ELF-1 (cell line): Measurements from ENCODE around the gene PKDREJ.
A peak's percentile ranks its signal among the peaks of the same experiment; 100 is the strongest.

Source experiments
- DNase-seq: peaks from one replicate; pipeline ENCODE4 v3.0.0-alpha.2; 2016; ENCODE audit warnings: low read depth, low spot score

PKDREJ gene

DNA sequence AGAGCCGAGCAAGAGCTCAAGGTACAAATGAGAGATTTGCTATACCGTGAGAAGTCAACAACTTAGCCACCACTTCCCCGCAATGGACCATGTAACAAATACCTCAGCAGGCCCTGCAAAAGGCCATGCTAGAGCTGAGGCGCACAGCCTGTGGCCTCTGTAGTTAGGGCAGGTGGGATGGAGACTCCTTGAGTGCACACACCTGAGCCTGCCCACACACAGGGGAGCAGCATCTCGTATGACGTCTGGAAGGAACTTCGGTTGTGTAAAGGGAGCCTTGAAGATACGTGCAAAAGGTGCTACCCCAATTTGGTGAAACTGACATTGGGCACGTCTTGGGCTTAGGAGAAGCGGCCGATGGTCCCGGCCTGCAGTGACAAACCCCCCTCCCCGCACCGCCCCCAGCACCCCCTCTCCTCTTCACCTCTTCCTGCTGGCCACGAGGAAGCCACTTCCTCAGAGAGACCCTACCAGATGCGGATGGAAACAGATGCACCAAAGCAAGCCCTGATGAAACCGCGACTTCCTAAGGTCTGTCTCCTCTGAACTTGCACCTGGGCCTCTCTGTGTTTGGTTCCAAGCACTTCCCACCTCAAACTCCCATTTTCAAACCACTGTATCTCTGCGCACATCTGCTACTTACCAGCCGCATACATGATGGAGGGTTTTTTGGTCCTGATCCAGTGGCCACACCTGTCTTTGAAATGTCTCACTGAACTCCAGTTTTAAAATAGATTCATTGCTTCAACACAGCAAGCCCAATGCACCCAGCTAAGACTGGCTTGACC is 23.7 kb downstream of the PKDREJ start:
- DNase-seq, result no peak

DNA sequence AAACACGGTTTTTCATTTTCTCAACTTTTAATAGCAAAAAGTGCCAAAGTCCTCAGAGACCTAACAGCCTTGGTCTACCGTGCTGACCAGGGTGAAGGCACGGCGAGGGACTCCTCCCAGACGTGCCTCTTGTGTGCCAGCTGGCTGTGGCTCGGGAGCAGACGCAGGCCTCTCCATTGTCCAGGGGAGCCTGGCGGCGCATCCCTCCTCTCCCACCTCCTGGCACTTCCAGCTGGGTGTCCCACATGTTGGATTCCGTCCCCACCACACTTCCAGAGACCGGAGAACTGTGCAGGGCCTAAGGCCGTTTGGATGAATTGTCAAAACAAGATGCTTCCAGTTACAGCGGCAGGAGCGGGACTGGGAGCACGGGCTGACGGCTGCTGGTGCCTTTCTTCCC is 24.6 kb downstream of the PKDREJ start:
- DNase-seq, result no peak

DNA sequence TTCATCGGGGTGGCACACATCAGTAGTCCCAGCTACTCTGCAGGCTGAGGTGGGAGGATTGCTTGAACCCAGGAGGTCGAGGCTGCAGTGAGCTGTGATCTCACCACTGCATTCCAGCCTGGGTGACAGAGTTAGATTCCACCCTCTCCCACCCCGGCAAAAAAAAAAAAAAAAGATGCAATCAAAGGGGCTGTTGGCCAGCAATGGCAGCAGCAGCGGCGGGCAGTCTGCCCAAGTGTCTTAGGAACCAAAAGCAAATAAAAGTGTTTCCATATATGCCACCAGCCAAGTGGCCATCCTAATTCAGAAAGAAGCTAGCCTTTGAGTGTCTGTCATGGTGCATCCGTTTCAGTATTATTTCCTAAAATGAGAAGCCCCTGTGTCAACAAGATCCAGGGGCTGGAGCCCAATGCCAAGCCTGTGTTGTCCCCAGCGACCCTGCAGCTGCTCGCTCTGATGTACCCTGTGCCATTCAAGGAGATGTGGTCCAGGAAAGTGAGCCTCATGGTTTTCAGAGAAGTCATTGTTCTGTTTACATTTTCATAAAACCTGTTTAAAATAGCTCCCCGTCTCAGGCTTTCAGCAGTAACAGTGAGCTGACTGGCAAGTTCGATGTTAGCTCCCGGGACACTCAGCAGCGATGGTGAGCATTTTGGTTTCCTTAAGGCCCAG is 25.6 kb downstream of the PKDREJ start:
- no peak for DNase-seq

DNA sequence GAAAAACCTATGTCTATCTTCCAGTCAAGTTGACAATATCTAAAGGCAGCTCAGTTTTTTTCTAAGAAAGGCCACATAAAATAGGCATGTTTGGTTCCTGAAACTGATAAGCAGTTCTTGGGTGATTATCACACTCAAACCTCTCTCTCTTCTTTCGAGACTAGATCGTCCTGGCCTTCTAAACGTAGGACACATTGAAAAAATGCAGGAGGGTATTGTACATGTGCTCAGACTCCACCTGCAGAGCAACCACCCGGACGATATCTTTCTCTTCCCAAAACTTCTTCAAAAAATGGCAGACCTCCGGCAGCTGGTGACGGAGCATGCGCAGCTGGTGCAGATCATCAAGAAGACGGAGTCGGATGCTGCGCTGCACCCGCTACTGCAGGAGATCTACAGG is 28.2 kb downstream of the PKDREJ start:
- no peak for DNase-seq

DNA sequence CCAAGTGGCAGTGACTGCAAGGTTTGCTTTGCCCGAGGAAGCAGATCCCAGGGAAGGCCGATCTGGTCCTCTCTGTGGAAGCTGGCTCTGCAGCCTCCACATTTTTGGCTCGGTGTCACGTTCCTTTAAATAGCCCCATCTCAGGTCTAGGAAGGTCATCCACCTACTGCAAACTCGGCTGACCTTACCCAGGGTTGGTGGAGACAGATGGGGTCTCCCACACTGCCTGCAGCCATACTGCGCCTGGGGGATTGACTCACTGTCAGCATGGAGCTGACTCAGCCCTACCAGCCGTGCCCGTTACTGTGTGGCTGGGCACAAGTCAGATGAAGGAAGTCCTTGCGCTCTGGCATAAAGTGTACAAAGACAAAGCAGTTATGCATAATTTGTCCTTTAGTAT is 29.9 kb downstream of the PKDREJ start:
- DNase-seq, result peak; percentile 67

DNA sequence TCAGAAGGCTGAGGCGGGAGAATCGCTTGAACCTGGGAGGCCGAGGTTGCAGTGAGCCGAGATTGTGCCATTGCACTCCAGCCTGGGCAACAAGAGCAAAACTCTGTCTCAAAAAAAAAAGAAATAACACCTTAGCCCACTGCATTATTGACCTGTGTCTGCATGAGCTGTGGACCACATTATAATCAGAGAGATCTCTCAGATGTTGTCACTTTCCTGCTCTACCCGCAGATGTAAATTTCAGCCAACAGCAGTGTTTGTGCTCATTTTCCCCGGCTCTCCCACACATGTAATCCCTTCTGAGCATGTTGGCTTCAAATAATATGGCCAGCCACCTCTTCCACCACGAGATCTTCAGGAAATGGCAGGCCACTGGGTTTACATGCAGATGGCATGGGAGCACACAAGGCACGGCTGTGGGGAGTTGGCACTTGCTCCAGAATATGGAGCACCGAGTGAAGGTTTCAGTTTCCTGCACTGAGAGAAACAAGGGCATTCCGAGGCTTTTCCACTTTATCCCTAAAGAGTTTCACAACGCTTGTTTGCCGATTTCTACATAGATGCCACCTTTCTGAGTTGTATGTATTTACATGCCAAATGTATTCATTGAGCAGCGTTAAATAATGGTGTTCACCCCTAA is 32.8 kb downstream of the PKDREJ start:
- no peak for DNase-seq

DNA sequence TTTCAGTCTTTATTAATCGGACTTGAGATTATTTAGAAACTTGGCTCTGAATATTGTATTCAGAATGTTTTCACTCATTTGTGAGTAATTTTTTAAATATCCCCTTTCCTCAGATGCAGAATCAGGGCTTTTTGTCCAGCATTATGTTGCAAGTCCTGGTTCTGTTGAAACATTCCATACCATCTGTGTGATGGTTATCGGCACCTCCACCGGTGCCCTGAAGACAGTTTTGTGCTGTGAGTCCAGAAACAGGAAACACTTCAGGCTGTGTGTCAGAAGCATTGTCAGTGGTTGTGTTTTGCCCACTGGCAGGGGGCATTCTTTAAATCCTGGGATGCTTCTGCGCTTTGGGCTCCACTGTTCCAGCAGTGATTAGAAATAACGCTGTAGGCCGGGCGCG is 33.4 kb downstream of the PKDREJ start:
- no peak for DNase-seq

DNA sequence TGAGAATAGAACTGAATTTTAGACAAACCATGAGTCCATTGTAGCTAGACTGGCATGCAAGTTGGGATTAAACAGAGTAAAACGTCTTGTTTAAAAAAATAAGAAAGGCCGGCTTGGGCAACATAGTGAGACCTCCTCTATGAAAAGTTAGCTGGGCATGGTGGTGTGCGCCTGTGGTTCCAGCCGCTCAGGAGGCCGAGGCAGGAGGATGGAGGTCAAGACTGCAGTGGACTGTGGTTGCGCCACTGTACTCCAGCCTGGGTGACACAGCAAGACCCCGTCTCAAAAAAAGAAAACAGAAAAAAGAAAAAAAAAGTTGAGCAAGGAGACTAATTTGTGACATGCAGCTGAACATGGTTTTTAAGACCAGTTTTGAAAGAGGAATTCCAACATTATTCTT is 36.6 kb downstream of the PKDREJ start:
- DNase-seq, result no peak

DNA sequence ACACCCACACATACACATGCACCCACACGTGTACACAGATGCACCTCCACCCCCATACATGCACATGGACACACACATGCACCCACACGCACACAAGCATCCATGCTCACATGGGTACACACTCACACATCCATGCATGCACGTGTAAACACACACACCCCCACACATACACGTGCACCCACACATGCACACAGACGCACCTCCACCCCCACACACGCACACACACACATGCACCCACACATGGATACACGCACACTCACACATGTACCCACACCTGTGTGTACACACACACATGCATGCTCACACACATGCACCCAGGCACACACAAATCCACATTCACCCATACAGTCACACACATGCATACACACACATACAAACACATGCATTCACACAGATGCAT is 37.5 kb downstream of the PKDREJ start:
- DNase-seq, result no peak

DNA sequence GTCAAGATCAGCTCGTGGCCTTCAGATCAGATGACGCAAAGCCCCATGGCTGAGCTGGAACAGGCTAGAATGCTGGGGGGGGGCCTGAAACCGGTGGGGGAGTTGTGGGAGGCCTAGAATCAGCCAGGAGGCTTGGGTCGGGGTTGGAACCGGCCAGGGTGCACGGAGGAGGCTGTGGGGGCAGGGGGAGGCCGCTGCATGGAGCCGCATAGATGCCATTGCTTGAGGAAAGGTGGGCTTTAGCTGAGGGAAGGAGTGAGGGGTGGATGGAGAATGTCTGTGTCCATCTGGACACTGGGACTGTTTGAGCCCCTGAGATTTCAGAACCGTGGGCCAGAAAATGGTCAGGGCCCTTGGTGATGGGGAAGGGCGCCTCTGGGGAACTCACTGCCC is 38.2 kb downstream of the PKDREJ start:
- no peak for DNase-seq

DNA sequence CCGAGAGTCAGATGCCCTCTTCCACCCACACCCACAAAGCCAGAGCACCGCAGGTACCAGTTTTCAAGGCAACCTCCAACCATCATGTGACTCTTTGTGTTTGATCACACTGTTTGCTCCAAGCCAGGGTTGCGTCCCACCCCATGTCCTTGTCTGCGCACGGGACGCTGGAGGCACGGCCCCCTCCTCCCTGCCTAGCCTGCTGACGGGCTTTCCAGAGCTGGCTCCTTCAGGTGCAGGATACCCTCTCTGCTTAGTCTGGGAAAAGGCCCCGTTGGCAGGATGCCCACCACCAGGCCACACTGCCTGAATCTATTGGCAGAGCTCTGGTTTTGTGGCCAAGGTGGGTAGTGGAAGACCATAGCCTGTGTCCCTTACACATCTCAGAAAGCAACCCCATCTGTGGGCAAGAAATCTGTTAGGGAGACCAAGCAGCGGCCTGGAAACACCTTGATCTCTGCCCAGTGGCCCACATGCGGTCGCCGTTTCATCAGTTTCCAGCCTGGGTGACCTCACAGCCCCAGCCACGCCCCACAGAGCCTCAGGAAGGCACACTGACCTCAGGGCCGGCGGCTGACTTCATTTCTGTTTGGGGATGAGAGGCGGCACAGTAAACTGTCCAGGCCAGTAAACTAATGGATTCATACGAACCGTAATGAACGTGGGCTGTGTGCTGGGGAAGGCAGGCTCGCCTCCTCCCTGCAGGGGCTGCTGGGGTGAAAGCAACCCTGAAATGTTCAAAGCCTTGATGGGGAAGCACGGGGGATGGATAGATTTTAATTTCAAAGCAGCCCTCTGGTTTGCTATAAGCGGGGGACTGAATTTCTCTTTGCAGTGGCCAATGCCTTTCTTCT is 38.9 kb downstream of the PKDREJ start:
- no peak for DNase-seq

DNA sequence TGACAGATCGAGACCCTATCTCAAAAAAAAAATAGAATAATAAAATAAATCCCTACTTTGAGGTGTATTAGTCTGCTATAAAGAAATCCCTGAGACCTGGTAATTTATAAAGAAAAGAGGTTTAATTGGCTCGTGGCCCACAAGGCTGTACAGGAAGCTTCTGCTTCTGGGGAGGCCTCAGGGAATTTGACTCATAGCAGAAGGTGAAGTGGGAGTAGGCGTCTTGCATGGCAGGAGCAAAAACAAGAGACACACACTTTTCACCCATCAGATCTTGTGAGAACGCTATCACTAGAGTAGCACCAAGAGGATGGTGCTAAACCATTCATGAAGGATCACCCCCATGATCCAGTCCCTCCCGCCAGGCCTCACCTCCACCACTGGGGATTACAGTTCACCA is 42.2 kb downstream of the PKDREJ start:
- no peak for DNase-seq

DNA sequence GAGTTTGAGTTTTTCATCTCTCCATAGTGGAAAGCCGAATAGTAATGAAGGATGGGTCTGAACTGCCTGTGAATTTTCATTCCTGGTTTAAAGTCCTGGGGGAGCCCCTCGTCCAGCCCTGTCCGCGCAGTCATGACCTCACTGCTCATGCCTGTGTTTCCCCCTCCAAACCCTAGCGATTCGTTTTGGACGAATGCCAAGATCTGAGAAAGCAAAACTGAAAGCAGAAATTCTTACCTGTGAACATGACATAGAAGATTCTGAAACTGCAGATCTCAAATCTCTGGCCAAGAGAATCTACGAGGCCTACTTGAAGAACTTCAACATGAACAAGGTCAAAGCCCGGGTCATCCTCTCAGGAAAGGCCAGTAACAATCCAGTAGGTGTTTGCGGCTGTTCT is 43.5 kb downstream of the PKDREJ start:
- no peak for DNase-seq

DNA sequence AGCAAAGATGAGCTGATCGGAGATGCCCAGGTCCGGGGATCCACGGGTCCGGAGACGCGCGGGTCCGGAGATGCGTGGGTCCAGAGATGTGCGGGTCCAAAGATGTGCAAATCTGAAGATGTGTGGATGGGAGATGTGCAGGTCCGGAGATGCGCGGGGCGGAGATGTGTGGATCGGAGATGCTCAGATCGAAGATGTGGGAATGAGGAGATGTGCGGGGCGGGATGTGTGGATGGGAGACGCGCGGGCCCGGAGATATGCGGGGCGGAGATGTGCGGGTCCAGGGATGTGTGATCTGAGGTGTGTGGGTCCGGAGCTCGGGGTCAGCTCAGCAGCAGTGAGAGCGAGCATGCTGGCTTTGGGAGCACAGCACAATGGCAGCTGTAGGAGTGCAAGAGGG is 48.5 kb downstream of the PKDREJ start:
- no peak for DNase-seq

DNA sequence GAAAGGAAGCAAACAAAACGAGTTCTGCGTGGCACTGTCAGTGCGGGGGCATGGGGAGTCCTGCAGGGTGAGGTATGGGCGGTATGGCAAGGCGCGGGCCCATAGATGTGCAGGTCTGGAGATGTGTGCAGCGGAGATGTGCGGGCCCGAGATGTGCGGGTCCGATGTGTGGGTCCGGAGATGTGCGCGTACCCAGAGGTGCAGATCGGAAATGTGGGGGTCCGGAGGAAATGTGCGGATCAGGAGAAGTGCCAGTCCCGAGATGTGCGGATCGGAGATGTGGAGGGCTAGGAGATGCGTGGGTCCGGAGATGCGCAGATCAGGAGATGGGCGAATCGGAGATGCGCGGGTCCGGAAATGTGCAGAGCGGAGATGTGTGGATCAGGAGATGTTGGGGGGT is 49.0 kb downstream of the PKDREJ start:
- DNase-seq, result no peak

DNA sequence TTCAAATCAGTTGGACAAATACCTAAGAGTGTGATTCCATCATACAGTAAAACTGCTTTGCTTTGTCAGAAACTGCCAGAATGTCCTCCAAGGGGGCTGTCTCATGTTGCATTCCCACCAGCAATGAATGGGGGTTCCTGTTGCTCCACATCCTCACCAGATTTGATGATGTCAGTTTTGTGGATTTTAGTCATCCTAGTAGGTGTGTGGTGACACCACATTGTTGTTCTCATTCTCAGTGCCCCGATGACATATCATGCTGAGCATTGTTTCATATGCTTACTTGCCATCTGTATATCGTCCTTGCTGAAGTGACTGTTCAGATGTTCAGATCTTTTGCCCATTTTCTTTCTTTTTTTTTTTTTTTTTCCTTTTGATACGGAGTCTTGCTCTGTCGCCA is 50.1 kb downstream of the PKDREJ start:
- DNase-seq, result no peak

DNA sequence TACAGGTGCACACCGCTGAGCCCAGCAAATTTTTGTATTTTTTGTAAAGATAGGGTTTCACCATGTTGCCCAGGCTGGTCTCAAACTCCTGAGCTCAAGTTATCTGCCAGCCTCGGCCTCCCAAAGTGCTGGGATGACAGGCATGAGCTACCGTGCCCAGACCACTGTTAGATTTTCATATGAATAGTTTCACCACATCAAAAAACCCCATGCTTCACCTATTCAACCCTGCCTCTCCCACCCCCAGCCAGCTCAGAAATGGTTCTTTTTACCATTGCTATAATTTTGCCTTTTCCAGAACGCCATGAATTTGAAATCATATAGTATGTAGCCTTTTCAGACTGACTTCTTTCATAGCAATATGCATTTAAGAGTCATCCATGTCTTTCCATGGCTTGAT is 50.9 kb downstream of the PKDREJ start:
- DNase-seq, result no peak

DNA sequence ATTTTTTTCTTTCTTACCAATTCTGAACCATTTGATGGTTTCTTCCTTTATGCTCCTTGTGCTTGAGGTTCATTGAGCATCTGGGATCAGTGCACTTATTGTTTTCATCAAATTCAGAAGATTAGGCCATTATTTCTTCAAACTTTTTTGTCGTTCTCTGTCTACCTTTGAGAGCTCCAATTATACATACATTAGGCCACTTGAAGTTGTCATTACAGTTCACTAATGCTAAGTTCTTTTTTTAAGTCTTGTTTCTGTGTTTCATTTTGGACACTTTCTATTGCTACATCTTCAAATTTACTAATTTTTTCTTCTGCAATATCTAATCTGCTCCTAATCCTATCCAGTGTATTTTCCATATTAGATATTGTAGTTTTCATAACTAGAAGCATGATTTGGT is 53.9 kb downstream of the PKDREJ start:
- DNase-seq, result no peak
